ENCODE data around the gene TBX19.

- TF ChIP-seq YY1 (IDR thresholded peaks at IDR 0.05; ENCODE audit: insufficient read depth, insufficient read length) (no peak), ZNF274 (IDR thresholded peaks at IDR 0.05; ENCODE audit: low read depth, low read length) (no peak), SUZ12 (IDR thresholded peaks at IDR 0.05; ENCODE audit: extremely low read depth, insufficient read depth, insufficient read length) (no peak)
These were observed 17.8 kb downstream of the TBX19 start for GRCh38 chr1:168298446-168298845.
